Renal cortical epithelial cell (primary cell): ENCODE measurements around the gene GLYR1. TPM values are rescaled to one million over a fixed set of nuclear protein-coding genes. Genes with fewer than 3 reads are reported as not detected.
"Not testable (repeated sequence)": the region's sequence is repeated elsewhere in the genome, so short reads cannot be mapped to it uniquely, and the experiment has no call there.

Experiments
- DNase-seq: peaks from one replicate; pipeline ENCODE4 v3.0.0-alpha.2; 2011; ENCODE audit warnings: low read depth
- total RNA-seq: library from RNA; depleted of rRNA; stranded (reverse); fragments of >200 nt; gene quantifications from 2 replicates; pipeline ENCODE4 v1.2.3, GENCODE V29; 2014

The GLYR1 gene
- 57.1 and 106 TPM in 2 replicates for total RNA-seq

DNA sequence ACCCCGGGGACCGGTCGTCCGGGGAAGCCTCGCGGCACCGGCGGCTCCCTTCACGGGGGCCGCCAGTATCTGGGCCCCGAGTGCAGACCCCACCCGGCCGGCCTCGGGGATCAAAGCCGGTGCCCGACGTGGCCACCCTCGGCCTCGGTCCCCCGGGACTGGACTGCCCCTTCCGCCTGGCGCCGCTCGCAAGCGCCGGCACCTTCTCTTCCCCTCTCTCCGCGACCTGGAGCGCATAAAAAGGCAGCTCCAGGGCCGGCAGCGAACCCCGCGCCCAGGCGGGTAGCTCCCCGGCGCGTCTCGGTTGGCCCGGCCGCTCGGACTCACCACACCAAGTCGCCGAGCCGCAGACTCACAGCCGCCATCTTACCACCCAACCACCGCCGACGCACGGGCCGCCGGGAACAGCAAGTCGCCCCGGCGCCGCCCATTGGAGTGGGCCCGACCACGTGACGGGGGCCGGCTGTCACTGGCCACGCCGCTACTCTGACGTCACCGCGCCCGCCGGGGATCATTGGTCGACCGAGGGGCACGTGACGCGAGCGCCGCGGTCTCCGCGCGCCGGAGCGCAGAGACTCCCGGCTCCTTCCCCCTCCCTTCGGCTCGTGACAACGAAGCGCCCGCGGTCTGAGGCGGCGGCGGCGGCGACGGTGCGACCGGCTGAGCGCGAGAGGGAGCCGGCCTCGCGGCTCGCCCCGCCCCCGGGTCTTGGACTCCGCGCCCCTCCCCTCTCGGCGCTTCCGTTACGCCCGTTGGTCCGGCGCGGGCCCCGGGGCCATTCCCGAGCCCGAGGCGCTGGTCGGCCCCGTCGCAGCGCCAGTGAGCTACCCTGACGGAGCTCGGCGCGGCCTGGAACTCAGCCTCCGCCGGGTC is at the start of gene GLYR1, which contains the start of gene UBN1:
Gene GLYR1 (minus strand): TSS at position 388 of the 873 bp plus-strand sequence. CDS start 23 bp downstream, at position 365.
Gene UBN1 (plus strand): TSS at position 581 of the 873 bp plus-strand sequence. CDS start 5,437 bp downstream, outside the sequence.
- peak; percentile 82 for DNase-seq

DNA sequence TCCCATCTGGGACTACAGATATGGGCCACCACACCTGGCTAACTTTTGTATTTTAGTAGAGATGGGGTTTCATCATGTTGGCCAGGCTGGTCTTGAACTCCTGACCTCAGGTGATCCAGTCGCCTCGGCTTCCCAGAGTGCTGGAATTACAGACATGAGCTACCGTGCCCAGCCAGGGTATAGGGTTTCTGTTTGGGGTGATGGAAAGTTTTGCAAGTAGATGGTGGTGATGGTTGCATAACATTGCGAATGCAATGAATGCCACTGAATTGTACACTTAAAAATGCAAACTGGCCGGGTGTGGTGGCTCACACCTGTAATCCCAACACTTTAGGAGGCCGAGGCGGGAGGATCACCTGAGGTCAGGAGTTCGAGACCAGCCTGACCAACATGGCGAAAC is 49.7 kb upstream of the GLYR1 start:
- not testable (repeated sequence) for DNase-seq

DNA sequence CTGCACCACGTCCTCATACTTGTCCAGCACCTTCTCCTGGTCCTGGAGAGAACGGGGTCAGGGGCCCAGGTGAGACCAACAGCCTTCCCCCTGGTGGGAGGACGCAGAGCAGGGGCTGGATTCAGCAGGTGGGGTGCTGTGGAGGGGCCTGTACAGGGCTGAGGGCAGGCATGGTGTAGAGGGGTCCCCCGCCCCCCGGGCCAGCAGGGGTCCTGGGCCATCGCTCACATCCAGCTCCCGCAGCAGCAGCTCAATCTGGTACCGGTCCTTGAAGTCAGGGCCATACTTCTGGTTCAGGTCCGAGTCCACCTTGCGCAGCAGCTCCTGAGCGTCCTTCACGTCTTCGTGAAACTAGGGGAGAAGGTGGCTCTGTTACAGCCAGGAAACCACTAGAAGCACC is 48.3 kb upstream of the GLYR1 start:
- no peak for DNase-seq

DNA sequence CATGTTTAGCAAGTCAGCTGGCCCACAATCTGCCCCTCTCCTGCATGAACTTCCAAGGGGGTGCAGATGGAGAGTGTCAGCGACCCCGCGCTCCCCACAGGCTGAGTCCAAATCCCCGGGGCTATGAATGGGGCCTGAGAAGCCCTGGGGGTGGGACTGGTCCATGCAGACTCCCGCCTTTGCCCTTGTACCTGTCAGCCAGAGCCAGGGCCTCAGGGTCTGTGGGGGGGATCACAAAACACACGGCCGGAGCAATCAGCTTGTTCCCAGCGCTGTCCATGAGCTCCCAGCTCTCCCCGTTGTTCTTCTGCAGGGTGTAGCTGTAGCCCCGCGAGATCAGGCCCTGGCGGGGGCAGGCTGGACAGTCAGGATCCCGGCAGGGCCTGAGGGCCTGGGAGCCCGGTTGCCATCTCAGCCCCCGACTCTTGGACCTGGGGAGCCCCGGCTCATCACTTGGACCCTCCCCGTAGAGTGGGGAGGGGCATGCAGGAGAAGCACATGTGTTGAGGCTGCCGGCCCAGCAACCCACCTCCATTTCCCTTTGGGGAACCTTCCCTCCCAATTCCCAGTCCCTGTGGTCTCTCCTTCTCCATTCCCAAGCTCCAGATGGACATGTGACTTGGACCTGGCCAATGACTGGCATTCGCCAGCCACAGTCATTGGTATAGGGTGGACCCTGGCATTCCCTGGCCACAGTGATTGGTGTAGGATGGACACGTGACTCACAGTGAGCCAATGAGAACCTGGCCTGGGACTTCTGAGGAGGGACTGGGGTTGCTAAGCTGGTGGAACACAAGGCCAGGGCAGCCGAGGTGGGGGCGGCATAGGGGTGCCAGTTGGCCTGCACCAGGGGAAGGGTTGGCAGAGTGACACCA is 47.4 kb upstream of the GLYR1 start:
- no peak for DNase-seq

DNA sequence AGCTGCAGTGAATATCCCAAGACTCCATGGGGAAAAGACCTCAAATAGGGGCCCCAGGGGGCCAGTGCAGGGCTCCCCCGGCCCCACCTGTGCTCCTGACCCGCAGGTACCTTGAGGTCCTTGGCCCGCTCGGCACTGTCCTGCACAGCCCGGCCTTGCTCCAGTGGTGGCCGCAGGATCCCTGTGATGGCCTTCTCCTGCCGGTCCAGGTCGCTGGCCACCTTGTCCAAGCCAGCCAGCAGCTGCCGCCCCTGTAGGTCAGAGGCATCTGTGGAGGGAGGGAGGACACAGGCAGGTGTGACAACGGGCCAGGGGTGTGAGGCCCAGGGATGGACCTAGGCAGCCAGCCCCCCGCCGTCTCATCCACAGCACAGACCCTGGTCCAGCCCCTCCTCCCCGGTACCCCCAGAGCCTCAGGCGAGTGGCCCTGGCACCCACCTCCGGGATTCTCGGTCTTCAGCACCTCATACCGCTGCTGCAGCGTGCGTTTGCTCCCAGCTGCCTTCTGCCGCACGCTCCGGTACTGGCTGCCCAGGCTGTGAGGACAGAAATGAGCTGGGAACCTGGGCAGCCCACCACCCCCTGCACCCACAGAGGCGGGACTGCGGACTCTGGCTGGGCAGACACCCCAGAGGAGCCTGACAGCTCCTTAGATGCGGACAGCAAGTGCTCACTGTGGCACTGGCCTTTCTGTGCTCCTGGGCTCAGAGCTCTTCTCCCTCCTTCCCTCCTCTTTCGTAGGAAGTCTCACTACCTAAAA is 46.2 kb upstream of the GLYR1 start:
- DNase-seq: no peak

DNA sequence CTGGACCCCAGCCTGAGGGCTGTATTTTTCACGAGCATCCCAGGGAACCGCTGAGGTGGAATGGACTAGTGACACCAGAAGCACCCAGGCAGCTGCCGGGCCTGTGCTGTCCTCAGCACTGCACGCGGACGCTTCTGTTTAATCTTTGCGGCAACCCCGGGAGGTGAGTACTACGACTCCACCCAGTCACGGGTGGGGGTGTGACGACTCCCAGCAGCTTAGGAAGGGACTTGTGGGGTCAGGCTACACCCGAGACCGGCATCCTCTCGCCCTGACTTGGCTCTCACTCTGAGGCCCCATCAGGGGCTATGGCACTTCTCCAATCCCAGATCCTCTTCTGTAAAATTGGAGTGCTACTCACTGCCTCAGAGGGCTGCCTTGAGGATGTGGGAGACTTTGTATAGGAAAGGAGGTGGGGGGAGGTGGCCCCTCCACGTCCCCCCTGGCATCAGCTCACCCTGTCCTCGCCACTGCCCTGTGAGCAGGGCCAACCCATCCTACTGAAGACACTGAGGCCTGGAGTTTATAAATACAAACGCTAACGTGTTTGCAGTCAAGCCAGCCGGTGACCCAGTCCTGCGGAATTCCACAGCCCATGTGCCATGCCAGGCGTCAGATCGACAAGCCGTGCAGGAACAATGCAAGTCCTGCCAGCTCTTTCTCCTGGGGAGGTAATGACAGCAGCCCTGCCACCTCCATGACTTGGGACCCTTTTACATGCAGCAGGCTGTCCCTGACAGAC is 45.4 kb upstream of the GLYR1 start:
- no peak for DNase-seq

DNA sequence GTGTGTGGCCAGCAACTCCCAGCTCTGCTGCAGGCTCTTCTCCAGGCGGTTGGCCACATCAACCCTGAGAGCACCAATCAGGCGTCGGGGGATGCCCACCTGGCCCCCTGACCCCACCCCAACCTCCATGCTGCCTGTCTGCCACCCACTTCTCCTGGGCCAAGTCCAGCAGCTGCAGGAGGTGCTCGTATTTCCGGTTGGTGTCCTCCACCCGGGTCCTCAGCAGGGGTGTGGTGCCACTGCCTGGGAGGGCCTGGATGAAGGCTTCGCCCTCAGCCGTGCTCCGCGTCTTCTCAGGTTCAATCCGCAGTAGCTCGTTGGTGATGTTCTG is 44.8 kb upstream of the GLYR1 start:
- DNase-seq: no peak

DNA sequence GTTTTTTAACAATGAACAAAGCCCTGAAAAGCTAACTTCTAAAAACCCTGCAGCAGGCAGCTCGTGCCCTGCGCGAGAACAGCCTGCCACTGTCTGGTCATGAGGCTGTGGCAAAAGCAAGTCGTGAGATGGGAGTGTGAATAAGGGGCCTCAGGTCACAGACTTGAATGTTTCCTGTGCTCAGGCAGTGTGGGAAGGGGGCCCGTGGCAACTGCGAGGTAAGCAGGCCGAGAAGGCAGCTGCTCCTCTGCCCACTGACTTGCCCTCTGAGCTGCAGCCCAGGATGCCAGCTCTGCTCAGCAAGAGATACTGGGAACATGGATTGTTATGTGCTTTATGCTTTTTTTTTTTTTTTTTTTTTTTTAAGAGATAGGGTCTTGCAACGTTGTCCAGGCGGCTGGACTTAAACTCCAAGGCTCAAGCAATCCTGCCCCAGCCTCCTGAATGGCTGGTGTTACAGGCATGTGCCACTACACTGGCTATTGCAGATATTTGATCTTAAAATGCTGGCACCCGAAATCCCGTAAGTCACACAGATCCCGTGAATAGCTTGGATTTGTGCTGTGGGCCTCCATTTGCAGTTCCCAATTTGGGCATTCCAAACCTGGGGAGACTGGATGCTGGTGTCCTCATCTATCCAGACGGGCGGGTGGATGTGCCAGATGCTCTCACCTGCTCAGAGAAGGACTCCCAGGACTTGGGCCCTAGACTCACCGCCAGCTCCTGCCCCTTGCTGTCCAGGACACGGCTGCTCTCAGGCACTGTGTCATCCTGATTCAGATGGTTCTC is 44.2 kb upstream of the GLYR1 start:
- no peak for DNase-seq

DNA sequence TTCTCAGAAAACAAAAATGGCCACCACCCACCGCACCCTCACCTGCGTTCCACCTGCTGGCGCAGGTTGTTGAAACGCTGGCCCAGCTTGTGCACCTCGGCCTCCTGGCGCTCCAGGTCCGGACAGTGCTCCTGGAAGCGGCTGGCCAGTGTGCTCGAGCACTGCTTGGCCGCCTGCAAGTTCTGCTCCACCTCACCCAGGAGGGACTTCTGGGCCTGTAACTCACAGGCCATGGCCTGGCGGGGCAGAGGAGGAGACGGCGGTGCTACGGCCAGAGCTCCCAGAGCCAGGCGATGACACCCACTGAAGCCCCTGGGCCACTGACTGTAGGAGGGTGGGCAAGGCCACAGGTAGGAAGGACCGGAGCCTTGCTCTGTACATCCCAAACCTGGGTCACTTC is 43.6 kb upstream of the GLYR1 start:
- no peak for DNase-seq

DNA sequence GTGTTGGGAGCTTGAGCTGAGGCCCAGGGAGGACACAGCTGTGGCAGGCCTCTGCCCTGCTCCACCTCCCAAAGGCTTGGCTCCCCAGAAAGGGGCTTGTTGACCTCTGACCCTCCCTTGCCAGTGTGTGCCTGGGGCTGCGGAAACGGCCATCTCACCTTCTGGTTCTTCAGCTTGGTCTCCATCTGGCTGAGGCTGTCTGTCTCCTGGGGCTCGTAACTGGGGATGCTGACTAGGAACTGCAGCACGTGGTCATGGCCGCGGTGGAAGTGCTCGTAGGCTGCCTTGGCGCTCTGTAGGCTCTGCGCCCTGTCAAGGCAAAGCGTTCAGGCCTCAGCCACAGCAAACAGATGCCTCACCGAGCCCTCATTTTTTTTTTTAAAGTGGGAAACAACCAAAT is 42.9 kb upstream of the GLYR1 start:
- DNase-seq: no peak

DNA sequence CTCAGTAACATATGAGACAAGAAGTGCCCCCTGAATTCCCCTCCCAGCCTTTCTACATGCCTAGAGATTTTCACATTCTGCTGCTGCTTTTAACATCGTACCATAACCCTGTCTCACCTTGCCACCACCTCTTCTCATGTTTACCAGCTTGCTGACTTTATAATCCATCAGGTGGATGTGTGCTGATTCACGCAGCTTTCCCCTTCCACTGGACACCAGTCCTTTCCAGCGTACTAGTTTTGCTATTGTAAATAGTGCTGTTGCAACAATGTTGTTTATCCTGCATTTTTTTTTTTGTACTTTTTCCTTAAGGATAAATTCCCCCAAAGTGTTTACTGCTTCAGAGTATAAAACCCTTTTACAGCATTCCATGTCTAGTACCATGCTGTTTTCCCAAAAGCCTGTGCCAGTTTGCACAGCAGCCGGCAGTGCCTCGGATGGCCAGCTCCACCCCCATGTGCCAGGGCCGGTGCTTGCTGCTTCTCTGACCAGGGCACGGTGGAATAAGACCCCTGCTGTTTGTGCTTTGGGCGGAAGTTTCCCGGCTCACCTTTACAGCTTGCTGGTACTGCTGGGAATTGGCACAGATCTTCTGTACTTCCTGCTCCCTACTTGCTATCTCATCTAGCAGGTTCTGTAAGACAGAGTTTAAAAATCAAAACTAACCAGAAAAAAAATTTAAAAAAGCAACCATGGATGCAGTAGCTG is 41.5 kb upstream of the GLYR1 start:
- no peak for DNase-seq

DNA sequence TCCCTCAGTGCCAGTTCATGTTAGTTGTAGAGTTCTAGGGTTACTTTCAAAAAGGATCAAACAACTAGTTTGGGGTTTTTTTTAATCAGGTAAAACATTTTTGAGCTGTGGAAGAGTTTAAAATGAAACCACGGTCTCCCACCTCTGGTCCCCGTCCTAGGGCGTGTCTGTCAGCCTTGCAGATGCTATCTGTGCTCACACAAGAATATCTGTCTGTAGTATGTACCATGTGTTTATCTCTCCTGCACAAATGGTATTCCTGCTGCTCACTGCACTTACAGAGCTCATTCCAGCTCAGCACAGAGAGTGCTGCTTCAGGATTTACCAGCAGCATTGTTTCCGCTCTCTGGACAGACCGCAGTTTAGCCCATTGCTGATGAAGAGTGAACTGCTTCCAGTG is 39.1 kb upstream of the GLYR1 start:
- no peak for DNase-seq

DNA sequence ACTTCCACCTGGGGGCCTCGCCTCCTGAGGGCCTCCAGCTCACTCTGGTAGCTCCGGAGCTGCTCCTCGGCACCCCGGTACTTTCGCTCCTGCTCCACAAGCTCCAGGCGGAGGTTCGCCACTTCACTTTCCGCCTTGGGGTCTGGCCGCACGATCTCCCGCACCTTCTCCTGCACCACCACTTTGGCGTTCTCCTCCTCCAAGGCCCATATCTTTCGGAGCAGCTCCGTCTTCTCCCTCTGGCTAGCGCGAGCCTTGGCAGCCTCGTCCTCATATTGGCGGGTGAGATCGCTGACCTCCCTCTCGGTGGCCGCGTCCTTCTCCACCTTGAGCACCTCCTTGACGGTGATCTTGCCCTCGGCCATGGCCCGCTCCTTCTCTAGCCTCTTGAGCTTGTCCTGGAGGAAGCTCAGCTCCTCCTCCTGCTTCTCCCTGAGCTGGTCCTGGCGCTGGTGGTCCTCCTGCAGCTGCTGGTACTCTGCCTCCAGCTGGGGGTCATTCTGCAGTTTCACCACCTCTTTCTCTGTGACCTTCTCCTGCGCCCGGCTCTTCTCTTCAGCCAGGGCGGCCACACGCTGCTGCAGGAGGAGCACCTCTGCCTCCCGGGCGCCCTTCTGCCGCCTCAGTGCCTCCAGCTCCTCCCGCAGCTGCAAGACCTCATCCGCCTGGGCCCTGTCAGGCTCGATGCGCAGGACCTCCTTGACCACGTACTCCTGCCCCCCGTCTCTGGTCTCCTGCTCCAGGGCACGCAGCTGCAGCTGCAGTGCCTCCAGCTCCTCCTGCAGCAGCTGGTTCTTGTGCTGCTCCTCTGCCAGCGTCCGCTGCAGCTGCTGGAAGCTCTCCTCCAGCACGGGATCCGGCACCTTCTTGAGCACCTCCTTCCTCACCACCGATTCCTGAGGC is 38.1 kb upstream of the GLYR1 start:
- no peak for DNase-seq

DNA sequence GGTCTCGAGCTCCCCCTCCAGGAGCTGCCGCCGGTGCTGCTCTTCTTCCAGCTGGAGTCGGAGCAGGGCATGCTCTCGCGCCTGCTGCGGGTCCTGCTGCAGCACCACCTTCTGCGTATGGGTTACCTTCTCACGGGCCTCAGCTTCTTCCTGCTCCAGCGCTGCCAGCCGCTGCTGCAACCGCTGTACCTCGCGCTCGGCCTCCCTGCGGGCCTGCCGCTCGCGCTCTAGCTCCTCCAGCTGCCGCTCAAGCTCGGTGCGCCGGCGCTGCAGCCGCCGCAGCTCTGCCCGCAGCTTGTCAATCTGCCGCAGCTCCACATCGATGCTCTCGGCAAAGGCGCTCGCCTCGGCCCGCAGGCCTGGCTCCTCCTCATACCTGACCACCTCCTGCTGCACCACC is 37.1 kb upstream of the GLYR1 start:
- no peak for DNase-seq

DNA sequence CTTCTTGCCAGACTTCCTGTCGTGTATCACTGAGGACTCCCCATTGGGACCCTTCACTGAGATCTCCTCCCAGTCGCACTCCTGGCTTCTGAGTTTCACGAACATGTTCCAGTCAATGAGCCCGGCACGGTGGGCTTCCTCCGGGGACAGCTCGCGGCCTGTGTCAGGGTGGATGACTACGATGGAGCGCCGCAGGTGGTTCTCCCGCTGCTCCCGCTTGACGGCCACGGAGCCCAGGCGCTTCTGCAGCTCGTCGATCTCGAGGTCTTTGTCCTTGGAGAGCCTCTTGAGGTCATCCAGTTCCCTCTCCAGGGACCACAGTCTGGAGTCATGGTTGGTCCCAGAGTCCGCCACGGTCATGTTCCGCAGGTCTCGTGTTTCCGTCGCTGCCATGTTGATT is 36.4 kb upstream of the GLYR1 start:
- DNase-seq: no peak

DNA sequence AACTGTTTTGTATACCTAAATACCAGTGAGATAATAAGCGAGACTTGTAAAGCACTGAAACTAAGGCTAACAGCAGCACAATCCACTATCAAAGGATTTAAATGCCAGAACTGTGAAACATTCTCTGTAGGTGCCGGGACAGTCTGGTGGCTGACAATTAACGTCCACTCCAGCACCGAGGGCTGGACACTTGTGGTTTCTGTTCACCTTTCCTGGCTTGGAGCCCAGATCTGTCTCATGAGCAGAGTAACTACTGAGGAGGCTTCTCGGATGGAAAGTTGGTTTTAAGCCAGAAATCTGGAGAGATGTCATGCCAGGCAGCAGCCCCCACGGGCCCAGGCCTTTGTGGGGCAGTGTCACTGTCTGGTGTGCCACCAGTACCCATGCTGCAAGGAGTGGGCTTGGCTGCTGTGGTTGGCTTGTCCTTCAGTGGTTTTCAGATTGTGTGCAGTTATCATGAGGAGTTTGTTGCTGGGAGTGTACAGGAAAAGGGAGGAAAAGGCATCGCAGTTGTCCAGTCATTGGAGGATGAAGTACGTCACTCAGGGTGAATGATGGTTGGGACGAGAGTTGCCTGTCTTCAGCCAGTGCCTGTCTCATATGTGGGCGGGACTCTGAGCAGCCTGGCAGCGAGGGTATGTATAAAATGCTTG is 35.7 kb upstream of the GLYR1 start:
- DNase-seq: peak; percentile 94

DNA sequence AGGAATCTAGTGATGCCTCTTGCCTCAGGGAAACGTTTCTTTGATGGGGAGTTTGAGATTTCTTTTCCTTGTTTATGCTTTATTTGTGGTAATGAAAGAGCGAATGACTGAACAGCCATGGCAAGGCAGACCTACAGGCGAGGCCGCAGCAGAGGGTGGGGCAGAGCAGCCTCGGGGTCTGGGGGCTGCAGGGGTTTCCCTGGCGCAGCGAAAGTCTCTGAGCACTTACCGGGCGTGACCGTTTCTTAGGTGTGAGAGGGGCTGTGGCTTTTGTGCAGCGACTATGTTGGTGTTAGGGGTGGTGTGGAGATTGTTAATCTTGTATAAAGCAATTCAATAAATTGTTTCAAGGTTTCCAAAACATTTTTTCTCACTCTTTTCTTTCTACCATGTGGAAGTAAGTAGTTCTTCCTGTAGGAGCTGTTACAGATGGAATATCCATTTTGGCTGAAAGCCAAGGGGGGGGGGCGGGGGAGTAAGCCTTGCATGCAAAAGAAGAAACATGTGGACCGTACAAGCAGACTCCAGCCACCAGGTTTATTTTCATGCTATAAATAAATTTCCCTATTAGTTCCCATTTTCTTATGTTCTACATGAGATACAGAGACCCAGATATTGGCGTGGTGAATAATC is 35.0 kb upstream of the GLYR1 start:
- no peak for DNase-seq
